SK-N-MC (cell line): ENCODE results near the gene RIPPLY3.

Experiments used
- EZH2 ChIP-seq: fragments of 200-600 bp; sonication (generic); IDR thresholded peaks from one replicate; pipeline ENCODE4 v1.6.1; 2017; ENCODE audit warnings: antibody characterized with exemption
- FOXP2 ChIP-seq: optimal IDR thresholded peaks from 2 replicates; pipeline ENCODE3; 2011; ENCODE audit warnings: mild to moderate bottlenecking, moderate library complexity; ENCODE audit not compliant: insufficient read depth; ENCODE audit errors: extremely low read length, control extremely low read depth
- POLR2AphosphoS5 ChIP-seq: IDR thresholded peaks from 2 replicates; pipeline ENCODE4 v1.6.1; 2012; ENCODE audit warnings: mild to moderate bottlenecking, low read depth, low read length, borderline replicate concordance

- TF ChIP-seq EZH2 (no peak), POLR2AphosphoS5 (no peak), FOXP2 (no peak)
Measured at GRCh38 chr21:36968414-36968813, 38.1 kb upstream of the RIPPLY3 start.
